ENCODE data around the gene EIF5B. TPM values are rescaled to one million over a fixed set of nuclear protein-coding genes. Genes with fewer than 3 reads are reported as not detected.

The EIF5B gene
- total RNA-seq, 1 donor from 2014 or later, result 42.0 TPM

DNA sequence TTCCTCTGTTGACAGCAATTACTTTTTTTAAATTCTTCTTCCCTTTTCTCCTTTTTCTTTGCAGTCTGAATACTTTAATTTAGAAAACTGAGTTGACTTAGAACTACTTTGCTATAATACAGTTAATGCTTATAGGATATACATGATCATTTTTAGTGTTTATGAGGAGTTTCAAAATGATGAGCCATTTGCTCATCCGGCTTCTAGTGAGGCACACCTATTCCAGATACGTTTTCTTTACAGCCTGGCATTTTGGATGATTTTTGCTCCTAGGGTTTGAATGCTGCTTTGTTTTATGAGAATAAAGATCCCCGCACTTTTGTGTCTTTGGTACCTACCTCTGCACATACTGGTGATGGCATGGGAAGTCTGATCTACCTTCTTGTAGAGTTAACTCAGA is 52.8 kb downstream of the EIF5B start:
- TF ChIP-seq, protein P1, sequence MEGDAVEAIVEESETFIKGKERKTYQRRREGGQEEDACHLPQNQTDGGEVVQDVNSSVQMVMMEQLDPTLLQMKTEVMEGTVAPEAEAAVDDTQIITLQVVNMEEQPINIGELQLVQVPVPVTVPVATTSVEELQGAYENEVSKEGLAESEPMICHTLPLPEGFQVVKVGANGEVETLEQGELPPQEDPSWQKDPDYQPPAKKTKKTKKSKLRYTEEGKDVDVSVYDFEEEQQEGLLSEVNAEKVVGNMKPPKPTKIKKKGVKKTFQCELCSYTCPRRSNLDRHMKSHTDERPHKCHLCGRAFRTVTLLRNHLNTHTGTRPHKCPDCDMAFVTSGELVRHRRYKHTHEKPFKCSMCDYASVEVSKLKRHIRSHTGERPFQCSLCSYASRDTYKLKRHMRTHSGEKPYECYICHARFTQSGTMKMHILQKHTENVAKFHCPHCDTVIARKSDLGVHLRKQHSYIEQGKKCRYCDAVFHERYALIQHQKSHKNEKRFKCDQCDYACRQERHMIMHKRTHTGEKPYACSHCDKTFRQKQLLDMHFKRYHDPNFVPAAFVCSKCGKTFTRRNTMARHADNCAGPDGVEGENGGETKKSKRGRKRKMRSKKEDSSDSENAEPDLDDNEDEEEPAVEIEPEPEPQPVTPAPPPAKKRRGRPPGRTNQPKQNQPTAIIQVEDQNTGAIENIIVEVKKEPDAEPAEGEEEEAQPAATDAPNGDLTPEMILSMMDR (IDR thresholded peaks at IDR 0.05; ENCODE audit: unreplicated experiment), result no peak
- Mint-ChIP-seq H3K4me3 (ENCODE audit: unreplicated experiment) (no peak overlapping the region), H3K9me3 (ENCODE audit: unreplicated experiment) (no peaks in the 10 kb centered on the region), H3K4me1 (ENCODE audit: unreplicated experiment) (no peaks in the 10 kb centered on the region), H3K27me3 (ENCODE audit: unreplicated experiment) (no peaks in the 10 kb centered on the region), H3K27ac (ENCODE audit: unreplicated experiment) (no peak overlapping the region), H3K36me3 (ENCODE audit: low read depth, unreplicated experiment) (peaks cover 11% of the 10 kb centered on the region)
- no peak for DNase-seq (ENCODE audit: low spot score)

- Mint-ChIP-seq H3K4me1 (ENCODE audit: unreplicated experiment) (no peaks in the 10 kb centered on the region), H3K9me3 (ENCODE audit: unreplicated experiment) (no peaks in the 10 kb centered on the region), H3K4me3 (ENCODE audit: unreplicated experiment) (no peak overlapping the region), H3K27ac (ENCODE audit: unreplicated experiment) (no peak overlapping the region), H3K36me3 (ENCODE audit: low read depth, unreplicated experiment) (peaks cover 48% of the 10 kb centered on the region), H3K27me3 (ENCODE audit: unreplicated experiment) (no peaks in the 10 kb centered on the region)
- TF ChIP-seq, protein P1 (IDR thresholded peaks at IDR 0.05; ENCODE audit: unreplicated experiment), result no peak
- no peak for DNase-seq (ENCODE audit: low spot score)
Observed at GRCh38 chr2:99395589-99396130, 58.5 kb downstream of the EIF5B start.

GRCh38 chr2:99397266-99397920 is 60.2 kb downstream of the EIF5B start:
- H3K9me3 Mint-ChIP-seq (ENCODE audit: unreplicated experiment), result no peaks in the 10 kb centered on the region
- peak overlapping the region; percentile 11 for H3K4me3 Mint-ChIP-seq (ENCODE audit: unreplicated experiment)
- DNase-seq (ENCODE audit: low spot score), result no peak
- H3K4me1 Mint-ChIP-seq (ENCODE audit: unreplicated experiment), result no peaks in the 10 kb centered on the region
- no peaks in the 10 kb centered on the region for H3K27me3 Mint-ChIP-seq (ENCODE audit: unreplicated experiment)
- H3K27ac Mint-ChIP-seq (ENCODE audit: unreplicated experiment), result no peak overlapping the region
- TF ChIP-seq, protein P1 (IDR thresholded peaks at IDR 0.05; ENCODE audit: unreplicated experiment), result no peak
- peaks cover 47% of the 10 kb centered on the region for H3K36me3 Mint-ChIP-seq (ENCODE audit: low read depth, unreplicated experiment)

DNA sequence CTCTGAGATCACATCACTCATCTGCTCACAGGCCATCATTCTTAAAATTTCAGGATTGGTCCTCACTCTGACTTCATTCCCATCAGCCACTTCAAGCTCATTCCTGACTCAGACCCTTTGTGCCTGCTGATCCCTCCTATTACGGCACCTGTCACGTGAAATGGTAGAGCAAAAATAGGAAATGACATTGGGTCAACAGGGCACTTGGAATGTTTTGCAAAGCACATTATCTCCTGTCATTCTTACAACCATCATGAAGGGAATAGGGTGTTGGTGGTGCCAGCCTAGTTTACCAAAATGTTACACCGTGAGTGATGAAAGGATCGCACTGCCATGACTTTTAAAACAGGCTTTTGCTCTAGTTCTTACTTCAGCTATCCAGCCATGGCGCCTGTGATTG is 61.1 kb downstream of the EIF5B start:
- Mint-ChIP-seq H3K9me3 (ENCODE audit: unreplicated experiment) (no peaks in the 10 kb centered on the region), H3K27me3 (ENCODE audit: unreplicated experiment) (no peaks in the 10 kb centered on the region), H3K4me3 (ENCODE audit: unreplicated experiment) (no peak overlapping the region), H3K4me1 (ENCODE audit: unreplicated experiment) (no peaks in the 10 kb centered on the region), H3K27ac (ENCODE audit: unreplicated experiment) (no peak overlapping the region), H3K36me3 (ENCODE audit: low read depth, unreplicated experiment) (peaks cover 53% of the 10 kb centered on the region)
- no peak for DNase-seq (ENCODE audit: low spot score)
- TF ChIP-seq, protein P1 (IDR thresholded peaks at IDR 0.05; ENCODE audit: unreplicated experiment), result no peak

- H3K9me3 Mint-ChIP-seq (ENCODE audit: unreplicated experiment), result no peaks in the 10 kb centered on the region
- H3K4me1 Mint-ChIP-seq (ENCODE audit: unreplicated experiment), result peaks cover 5% of the 10 kb centered on the region
- H3K27ac Mint-ChIP-seq (ENCODE audit: unreplicated experiment), result no peak overlapping the region
- H3K27me3 Mint-ChIP-seq (ENCODE audit: unreplicated experiment), result no peaks in the 10 kb centered on the region
- H3K4me3 Mint-ChIP-seq (ENCODE audit: unreplicated experiment), result peak overlapping the region; percentile 49
- DNase-seq (ENCODE audit: low spot score), result no peak
- TF ChIP-seq, protein P1 (IDR thresholded peaks at IDR 0.05; ENCODE audit: unreplicated experiment), result no peak
- peaks cover 58% of the 10 kb centered on the region for H3K36me3 Mint-ChIP-seq (ENCODE audit: low read depth, unreplicated experiment)
Observed at GRCh38 chr2:99399063-99399462, 61.9 kb downstream of the EIF5B start.

All from endothelial cell (in vitro differentiated cells).